Central memory CD4-positive, alpha-beta T cell (primary cell): ENCODE data around the gene OVOL1.

Experiments used
- DNase-seq: peaks from one replicate; pipeline ENCODE4 v3.0.0; 2022

The OVOL1 gene

DNA sequence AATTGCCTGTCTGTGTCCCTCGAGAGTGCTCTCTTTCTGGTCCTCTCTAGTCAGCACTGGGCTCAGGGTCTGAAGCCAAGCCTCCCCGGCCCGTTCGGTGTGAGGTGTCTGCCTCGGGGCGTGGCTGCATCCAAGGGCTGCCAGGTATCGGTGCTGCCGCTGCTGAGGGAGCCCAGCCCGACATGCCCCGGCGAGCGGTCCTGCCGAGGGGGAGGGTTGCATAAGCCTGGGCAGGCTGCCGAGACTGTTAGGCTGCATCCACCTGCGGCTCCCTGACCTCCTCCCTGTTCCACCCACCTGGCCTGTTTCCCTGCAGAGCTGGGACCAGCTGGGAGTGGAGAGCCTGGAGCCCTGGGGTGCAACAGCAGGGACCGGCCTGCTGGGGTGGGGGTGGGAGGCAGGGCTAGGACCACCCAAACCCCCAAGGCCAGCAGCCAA, 6.3 kb downstream of the OVOL1 start:
- no peak for DNase-seq

DNA sequence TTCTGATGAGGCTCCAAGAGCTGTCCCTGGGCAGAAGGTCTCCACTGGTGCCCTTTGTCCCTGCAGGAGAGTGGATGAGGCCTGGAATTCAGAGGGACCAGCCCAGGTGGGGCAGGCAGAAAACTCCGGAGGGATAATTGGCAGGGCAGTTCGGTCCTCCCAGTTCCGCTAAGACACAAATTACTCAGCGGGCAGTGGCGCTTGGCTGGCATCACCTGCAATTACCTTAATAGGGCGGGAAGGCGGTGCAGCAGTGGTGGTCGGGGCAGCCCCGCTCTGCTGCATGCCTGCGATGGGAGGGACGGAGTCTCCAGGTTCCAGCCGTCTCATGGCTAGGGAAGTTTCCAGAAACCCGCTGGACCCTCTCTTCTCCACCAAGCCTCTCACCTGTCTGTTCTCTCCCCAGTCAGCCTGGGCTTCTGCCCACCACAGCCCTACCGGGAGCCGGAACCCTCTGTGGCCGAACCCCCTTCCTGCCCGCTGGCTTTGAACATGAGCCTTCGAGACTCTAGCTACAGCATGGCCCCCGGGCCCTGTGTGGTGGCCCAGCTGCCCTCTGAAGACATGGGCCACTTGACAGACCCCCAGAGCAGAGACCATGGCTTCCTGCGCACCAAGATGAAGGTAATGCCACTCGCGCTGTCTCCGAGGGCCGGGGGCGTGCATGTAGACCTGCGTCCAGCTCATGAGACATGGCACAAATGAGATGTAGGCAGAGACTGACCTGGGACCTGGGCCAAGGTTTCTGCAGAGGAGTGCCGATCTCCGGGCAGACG, 7.0 kb downstream of the OVOL1 start:
- DNase-seq: no peak

DNA sequence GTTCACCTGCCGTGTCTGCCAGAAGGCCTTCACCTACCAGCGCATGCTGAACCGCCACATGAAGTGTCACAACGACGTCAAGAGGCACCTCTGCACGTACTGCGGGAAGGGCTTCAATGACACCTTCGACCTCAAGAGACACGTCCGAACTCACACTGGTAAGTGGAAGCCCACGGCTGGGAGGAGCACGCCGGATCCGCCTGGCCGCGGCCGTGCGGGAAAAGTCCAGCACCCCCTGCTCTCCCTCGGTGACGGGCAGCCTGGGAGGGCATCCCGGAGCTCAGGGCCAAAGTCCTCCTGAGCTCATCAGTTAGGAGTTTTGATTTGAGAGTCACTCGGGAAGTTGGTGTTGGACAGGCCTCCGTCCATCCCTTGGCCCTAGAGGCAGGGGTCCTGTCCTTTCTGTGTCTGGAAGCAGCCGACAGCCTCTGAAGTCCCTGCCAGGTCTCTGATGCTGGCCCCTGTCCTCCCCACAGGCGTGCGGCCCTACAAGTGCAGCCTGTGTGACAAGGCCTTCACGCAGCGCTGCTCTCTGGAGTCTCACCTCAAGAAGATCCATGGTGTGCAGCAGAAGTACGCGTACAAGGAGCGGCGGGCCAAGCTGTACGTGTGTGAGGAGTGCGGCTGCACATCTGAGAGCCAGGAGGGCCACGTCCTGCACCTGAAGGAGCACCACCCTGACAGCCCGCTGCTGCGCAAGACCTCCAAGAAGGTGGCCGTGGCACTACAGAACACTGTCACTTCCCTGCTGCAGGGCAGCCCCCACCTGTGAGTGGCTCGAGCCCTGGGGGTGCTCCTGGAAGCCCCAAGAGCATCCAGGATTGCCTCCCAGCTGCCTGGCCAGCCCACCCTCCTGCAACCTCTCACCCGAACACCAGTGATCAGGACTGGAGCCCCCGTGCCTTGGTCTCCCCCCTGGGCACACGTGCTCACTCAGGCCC, 8.0 kb downstream of the OVOL1 start:
- no peak for DNase-seq

DNA sequence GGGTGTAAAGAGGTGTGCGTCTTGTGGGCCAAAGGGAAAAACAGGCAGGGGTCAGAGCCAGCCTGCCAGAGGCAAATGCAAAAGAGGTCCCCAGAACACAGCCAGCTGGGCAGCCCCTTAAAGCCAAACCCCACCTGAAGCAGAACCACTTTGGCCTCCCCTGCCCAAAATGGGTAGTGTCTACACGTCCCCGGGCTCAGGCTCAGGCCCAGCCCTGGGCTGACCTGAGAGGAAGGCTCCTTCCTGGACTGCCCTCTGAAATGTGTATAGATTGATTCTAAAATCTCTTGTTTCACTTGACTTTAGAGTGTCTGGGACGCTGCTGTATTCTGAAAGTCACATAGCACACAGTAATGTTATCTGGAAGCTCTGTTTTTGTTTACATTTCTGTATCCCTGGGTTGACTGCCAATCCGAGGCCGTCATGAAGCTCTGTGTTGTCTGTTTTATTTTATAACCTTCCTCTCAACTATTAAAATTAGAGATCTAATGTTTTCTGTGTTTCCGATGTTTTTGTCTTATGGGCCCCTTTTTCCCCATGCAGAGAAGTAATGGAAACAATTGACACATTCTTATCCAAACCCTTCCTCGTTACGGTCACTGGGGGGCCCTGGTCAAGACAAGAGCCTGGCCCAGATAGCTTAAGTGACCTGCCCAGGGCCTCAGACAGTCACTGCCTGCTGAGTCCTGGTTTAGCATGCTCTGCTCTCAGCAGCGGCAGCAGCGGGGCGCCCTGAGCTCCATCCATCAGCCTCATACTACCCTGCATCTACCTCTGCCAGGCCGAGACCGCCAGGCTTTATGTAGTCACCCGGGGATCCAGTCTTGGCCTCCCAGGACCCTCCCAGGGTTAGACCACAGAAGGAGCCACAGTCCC, 10.1 kb downstream of the OVOL1 start:
- no peak for DNase-seq

DNA sequence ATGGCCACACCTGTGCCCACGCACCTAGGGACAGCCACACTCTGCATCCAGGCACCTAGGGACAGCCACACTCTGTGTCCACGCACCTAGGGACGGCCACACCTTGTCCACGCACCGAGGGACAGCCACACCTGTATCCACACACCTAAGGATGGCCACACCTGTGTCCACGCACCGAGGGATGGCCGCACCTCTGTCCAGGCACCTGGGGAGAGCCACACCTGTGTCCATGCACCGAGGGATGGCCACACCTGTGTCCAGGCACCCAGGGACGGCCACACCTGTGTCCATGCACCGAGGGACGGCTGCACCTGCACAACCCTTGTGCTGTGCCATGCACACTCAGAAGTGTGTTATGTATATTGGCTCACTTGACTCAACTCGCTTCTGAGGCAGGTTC, 10.8 kb downstream of the OVOL1 start:
- DNase-seq: no peak

DNA sequence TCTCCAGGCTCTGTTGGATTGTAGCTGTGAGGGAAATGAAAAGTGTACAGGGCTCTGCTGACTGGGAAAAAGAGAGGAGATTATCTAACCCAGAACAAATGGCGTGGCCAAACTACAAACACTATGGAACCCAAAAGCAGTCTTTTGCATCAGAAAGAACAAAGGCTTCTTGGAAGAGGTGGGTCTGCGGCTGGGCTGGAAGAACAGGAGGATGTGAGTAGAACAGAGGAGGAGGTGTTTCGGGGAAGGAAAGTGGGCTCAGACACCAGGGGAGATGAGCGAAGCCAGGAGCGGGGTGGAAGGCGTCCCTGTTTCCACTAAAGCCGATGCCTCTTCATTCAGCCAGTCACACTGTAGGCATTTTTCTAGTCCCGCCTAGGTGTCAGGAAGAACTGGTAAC, 12.0 kb downstream of the OVOL1 start:
- DNase-seq: no peak

DNA sequence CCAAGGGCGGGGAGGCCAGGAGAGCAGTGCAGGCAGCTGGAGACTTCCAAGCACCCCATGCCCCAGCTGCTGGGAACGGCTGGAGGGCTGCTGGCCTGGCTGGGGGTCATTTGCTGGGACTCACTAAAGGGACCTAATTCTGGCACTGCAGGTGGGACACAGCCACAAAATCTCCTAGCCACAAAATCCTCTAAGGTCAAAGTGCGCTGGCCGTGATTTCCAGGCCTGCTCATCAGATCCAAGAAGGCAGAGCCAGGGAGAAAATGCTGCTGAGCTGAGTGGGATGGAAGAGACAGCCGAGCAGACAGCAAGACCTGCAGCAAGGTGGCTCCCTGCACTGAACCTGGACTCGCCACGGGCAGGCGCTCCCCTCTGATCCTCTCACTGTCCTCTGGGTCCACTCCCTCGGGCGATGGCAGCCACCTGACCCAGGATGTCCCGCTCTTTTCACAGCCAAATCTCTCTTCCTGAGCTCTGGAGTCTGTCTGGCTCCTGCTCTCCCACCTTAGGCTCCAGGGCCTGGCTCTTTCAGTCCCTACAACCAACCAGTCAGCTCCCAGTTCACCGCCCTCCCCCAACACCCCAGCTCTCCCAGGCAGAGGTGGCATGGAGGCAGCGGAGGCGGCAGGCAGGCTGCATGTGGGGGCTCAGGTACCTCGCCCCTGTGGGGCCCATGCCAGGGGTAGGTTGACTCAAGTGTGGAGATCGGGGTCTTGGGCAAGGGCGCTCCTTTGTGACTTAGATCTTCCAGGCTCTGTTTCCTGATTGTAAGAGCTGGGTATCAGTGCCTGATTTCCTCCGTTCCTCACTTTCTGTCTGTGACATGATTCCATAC, 14.5 kb downstream of the OVOL1 start:
- DNase-seq: no peak

DNA sequence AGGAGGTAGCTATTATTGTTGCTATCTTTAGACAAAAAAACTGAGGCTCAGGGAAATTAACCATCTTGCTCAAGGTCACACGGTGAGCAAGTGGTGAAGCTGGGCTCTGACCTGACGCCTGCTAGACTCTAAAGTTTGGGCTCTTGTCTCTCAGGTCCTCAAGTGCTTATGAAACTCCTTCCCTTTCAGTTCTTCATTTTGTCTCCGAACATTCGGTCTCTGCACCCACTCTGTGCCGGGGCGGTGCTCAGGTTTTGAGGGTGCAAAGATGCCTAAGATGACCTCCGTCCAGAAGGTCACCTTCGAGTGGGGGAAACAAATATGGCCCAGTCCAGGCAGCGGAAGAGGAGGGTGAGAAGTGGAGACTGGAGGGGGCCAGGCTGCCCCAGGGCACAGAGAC, 16.0 kb downstream of the OVOL1 start:
- no peak for DNase-seq

DNA sequence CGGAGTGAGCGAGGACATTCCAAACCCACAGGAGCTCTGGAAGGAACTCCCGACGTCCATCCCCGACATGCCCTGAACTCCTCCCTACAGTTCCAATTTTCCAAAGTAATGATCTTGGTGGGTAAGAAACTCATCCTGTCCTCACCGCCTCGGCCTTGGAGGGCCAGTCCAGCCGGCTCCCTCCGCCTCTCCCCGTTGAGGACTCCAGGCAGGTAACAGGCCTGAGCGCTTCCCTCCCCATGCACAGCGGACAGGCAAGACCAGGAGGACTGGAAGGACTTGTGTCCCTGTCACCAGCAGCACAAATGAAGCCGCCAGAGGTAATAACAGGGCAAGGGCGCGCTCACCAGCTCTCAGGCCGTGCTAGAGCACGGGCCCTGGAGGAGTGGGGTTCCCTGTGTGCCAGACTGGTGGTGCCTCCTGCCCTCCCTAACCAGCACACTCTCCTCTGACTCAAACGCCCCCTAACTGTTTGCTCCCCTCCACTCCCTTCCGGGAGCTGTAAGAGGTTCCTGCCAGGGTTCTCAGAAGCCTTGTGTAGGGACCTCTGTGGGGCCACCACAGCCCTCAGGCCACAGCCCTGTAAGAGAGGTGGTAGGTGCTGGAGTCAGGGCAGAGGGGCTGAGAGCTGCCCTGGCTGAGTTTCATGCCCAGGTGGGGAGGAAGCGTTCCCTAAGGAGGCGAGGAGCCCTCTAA, 17.1 kb downstream of the OVOL1 start:
- DNase-seq: no peak

DNA sequence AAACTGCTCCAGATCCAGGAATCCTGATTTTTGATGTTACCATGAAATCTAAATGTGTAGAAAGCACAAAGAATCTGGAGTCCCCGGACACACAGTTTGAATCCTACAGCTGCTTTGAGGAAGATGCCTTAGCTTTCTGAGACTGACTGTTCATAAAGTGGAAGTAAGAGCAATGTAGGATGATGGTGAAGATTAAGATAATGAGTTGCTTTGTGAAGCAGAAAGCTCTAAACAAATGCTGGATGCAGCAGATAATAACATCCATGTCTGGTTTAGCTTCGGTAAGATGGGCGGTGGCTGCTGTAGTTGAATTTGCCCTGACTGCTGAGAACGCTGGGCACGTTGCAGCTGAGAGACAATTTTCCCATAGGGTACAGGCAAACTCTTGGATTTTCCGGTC, 20.1 kb downstream of the OVOL1 start:
- no peak for DNase-seq

DNA sequence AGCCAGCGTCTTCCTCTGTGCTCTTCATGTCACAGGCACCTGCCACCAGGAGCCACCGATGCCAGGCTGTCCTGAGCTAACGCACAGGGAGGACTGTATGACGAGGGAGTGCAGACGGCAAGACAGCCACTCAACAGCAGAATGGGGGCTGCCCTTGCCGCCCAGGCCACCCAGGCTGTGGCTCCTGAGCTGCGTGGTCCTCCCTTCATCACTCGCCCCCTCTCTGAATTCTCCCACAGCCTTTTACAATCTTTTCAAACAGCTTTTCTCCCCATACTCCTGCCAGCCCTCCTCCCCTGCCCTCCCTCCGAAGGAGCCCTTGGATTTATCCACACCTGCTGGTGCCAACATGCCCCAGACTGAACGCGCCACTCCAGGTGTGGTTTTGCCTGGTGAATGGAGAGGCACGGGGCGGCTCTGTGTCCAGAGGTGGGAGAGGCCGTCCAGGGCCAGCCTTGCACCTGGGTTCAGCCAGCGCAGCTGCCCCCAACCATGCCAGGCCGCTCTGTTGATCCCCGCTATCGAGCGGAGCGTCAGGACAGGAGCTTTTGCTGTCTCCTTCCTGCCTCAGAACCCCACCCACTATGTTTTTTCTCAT, 22.0 kb downstream of the OVOL1 start:
- DNase-seq: no peak

DNA sequence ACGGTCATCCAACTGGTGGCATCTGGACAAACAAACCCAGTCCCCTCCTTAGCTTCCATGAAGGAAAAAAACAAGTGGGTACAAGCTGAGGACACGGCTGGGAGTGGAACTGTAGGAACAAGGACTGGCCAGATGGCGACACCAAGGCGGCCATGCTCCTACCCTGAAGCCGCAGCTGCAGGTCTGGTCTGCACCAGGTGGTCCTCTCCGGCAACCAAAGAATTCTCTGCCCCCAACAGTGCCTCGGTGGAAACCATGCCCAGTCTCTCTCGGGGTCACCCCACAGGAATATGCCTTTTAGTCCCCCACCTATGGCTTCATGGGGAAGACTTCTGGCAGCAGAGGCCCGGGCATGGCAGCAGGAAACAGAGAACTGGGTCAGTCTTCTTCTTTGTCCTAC, 22.6 kb downstream of the OVOL1 start:
- DNase-seq: no peak

DNA sequence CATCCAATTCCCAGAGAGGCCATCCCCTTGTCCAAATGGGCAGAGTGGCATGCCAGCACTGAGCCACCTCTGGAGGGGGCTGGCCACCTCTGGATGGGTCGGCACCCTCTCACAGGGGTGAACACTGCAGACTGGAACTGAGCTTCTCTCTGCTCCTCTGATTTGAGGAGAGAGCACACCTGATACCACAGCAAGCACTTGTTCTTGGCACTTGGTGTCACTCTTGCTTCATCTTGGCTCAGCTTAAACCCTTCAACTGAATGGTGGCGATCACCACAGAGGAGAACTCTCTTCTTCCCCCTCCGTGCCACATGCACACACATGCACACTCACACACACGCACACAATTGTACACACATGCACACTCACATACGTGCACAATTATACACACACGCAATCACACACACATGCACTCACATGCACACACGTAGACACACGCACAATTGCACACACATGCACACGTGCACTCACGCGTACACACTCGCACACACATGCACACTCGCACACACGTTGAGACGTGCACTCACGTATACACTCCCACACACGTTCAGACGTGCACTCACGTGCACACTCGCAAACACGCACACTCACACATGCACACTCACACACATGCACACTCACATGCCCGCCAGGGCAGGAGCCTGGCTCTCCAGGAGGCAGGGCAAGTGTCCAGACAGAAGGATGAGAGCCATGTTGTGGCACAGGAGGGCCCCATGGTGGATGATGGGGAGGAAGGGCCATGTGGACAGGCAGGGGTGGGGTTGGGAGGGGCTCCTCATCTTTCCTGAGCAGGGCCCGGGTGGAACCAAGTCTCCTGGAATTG, 23.4 kb downstream of the OVOL1 start:
- DNase-seq: peak; percentile 20

DNA sequence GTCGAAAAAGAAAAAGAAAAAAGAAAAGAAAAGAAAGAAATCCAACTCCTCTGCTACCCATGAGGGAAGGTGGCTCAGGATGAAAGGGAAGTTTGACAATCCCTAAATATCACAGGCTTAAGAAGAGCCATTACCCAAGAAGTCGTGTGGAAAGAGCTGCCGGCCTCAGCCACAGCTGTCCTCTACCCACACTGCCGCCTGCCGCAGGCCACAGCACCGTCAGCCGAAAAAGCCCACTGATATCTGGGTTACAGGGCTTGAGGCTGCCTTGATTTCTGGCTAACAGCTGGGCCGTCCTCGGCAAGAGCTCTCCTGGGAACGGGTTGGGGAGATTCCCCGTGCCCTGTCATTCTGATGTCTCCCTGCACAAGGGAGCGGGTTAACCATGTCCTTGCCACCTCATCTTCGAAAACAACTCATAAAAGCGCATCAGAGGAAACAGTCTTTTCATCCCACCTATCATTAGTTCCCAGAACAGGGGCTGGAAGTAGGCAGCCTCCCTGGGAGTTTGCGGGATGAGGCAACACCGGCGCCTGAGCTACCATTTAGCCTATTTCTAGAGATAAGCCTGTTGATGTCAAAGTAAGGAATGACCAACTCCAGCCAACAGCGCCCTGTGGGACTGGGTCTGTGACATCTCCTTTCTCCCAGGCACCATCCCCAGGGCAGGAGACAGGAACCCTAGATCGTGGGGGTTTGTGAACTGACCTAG, 25.1 kb downstream of the OVOL1 start:
- no peak for DNase-seq

DNA sequence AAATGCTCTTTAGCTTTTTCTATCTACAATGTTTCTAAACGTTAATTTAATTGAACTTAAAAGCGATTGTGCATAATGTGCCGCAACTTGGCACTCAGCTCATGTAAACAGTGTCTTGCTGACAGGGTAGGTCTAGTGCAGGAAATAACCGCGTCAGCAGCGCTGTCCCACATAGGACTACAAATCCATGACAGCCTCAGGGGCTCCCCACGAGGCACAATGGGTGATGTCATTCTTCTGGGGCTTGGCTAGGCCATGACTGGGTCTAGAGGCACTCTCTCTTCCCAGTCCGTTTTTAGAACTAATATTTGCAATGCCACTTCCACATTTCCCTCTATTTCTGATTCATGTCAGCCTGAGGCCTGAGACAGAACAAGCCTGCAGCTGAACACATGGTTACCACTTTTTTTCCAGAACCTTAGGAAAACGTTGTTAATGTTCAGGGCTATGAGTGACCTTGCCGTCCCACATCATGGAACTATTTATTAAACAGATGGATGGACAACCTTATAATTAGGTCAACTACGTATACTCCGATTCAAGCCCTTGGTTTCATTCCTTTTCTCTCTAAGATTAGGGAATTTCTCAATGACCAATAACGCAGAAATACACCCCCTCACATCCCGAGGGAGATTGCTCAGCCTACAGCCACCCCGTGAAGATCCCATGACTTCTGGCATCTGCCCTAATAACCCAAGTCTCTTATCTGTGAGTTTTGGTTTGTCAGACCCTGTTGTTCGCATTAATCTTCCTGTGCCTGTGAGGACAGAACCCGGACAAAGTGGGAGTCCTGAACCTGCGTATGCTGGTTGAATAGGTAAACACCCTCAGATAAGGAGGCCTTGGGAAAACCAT, 27.5 kb downstream of the OVOL1 start:
- DNase-seq: no peak

DNA sequence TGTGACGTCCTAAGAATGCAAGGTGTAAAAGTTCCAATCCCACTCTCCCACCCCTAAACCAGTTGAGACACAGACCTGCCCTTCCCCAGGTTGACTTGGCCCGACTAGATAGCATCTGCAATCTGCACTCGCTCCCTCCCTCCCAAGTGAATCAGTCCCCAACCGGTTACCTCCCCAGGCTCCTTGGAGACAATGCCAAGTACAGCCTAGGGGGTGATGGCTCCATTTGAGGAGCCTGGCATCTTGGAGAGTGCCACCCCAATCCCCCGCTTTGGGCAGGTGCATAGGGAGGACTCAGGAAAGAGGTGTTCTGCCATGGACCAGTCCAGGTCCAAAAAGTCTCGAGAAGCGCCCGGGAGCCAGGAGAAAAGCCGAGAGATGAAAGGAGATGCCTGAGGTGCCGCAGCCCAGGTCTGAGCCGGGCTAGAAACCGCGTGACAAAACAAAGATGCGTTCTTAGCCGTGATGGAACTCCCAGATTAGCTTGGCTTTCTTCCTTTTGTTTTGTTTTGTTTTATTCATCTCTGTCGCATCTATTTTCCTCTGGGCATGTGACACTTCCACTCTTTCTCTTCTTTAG, 28.2 kb downstream of the OVOL1 start:
- no peak for DNase-seq

DNA sequence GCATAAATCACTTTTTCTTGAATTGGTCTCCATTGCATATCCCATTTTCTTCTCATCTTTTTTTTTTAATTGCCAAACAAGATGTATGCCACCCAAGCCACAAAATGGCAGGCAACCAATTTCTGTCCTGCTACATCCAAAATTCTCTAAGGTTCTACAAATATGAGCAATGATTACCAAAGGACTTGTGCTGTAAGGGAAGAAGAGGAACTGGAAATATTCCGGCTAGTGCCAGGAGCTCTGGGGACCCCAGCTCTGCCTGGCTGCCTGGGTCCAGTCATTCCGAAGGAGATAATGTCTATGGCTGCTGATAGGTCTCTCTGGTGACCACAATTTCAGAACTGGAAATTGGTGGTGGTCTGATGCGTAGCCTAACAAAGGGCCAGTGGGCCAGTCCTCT, 29.8 kb downstream of the OVOL1 start:
- no peak for DNase-seq

DNA sequence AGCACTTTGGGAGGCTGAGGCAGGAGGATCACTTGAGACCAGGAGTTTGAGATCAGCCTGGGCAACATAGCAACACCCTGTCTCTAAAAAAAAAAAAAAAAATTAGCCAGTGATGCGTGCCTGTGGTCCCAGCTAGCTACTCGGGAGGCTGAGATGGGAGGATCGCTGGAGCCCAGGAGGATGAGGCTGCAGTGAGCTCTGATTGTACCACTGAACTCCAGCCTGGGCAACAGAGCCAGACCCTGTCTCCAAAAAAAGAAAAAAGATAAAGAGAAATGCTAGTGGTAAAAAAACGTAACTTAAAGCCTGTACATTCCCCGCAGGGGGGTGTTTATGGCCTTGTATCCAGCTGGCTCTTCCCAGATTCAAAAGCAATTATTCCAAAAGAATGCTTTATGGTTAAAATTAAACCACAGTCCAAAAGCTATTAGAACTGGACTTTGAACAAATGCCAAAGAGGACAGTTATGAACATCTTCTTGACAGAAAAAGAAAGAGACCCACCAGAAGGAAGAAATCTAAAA, 30.5 kb downstream of the OVOL1 start:
- DNase-seq: no peak
